ENCODE results near the gene CLVS2. TPM values are rescaled to one million over a fixed set of nuclear protein-coding genes. Genes with fewer than 3 reads are reported as not detected.

Gene CLVS2
- not detected in 2 replicates for total RNA-seq

GRCh38 chr6:122995921-122996793, at the start of gene CLVS2:
CLVS2 (plus strand) TSS chr6:122996235; CDS start chr6:122997778, 1,543 bp downstream.

Other genes starting within 250 kb of the CLVS2 start
- not detected in 2 replicates for gene FABP7, start 216.5 kb upstream of the CLVS2 start, total RNA-seq
- gene SMPDL3A, start 207.0 kb upstream of the CLVS2 start, total RNA-seq = 4.2 and 6.4 TPM in 2 replicates